IPS DF 6.9 (cell line): Measurements from ENCODE around the gene GLG1.
"Not testable (repeated sequence)": the region's sequence is repeated elsewhere in the genome, so short reads cannot be mapped to it uniquely, and the experiment has no call there.

Experiments
- DNase-seq: peaks from one replicate; pipeline ENCODE4 v3.0.0-alpha.2; 2013; ENCODE audit warnings: low read depth, low spot score
- H3K27ac ChIP-seq: one replicate; pipeline ENCODE4 v1.5.1; 2013; ENCODE audit warnings: low read length, control low read depth
- H3K27me3 ChIP-seq: 2 replicates; pipeline ENCODE4 v1.6.1; 2013; ENCODE audit warnings: mild to moderate bottlenecking, low read length; ENCODE audit not compliant: control insufficient read depth, insufficient read depth
- H3K36me3 ChIP-seq: 2 replicates; pipeline ENCODE4 v1.6.1; 2013; ENCODE audit warnings: low read length; ENCODE audit not compliant: control insufficient read depth, insufficient read depth
- H3K4me1 ChIP-seq: 2 replicates; pipeline ENCODE4 v1.6.1; 2013; ENCODE audit warnings: low read length; ENCODE audit not compliant: control insufficient read depth, insufficient read depth
- H3K4me3 ChIP-seq: 2 replicates; pipeline ENCODE4 v1.5.1; 2013; ENCODE audit warnings: mild to moderate bottlenecking, low read length
- H3K9me3 ChIP-seq: 2 replicates; pipeline ENCODE4 v1.6.1; 2013; ENCODE audit warnings: low read length, inconsistent platforms; ENCODE audit not compliant: control insufficient read depth, insufficient read depth
- WGBS: extraction: QIAGEN DNeasy Blood & Tissue Kit; methylation state at CpG from one replicate; pipeline ENCODE4 v1.1.7; 2013; ENCODE audit warnings: mixed read lengths, missing lambda C conversion rate; ENCODE audit not compliant: insufficient read length, insufficient coverage; 5-methylcytosine and 5-hydroxymethylcytosine counted together

GLG1 gene

GRCh38 chr16:74534650-74535049 is 72.3 kb downstream of the GLG1 start:
- not testable (repeated sequence) for H3K4me3 ChIP-seq, H3K9me3 ChIP-seq, H3K27me3 ChIP-seq, DNase-seq, H3K27ac ChIP-seq, H3K36me3 ChIP-seq, H3K4me1 ChIP-seq
- no CpG with 5 or more reads among the region's 4 CpGs for WGBS

DNA sequence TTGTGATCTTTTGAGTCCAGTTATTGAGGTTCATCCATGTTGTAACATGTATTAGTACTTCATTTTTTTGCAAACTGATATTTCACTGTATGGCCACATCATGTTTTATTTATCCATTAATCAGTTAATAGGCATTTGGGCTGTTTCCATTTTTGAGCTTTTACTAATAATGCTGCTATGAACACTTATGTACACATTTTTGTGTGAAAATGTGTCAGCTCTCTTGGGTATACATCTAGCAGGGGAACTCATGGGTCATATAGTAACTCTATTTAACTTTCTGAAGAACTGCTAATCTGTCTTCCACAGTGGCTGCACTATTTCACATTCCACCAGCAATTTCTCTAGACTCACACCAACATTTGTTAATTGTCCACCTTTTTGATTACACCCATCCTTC is 82.0 kb downstream of the GLG1 start:
- no peak overlapping the region for H3K4me3 ChIP-seq
- no peaks in the 10 kb centered on the region for H3K36me3 ChIP-seq
- DNase-seq = no peak
- H3K4me1 ChIP-seq = no peaks in the 10 kb centered on the region
- no peaks in the 10 kb centered on the region for H3K9me3 ChIP-seq
- no peak overlapping the region for H3K27ac ChIP-seq
- H3K27me3 ChIP-seq = no peaks in the 10 kb centered on the region

DNA sequence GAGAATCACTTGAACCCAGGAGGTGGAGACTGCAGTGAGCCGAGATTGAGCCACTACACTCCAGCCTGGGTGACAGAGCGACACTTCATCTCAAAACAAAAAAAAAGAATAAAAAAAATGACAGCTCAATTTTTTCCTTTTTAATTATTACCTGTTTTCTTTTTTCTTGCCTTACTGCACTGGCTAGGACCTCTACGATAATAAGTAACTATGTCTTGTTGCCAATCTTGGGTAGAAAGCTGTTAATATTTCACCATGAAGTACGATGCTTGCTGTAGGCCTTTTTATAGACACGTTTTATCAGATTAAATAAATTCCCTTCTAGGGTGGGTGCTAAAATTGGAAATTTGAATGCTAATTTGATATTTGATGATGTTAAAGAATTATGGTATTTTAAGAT is 82.8 kb downstream of the GLG1 start:
- Histone ChIP-seq H3K9me3 (no peaks in the 10 kb centered on the region), H3K27me3 (no peaks in the 10 kb centered on the region), H3K4me1 (no peaks in the 10 kb centered on the region), H3K27ac (no peak overlapping the region), H3K4me3 (no peak overlapping the region), H3K36me3 (no peaks in the 10 kb centered on the region)
- no CpG with 5 or more reads among the region's 5 CpGs for WGBS
- DNase-seq = no peak

DNA sequence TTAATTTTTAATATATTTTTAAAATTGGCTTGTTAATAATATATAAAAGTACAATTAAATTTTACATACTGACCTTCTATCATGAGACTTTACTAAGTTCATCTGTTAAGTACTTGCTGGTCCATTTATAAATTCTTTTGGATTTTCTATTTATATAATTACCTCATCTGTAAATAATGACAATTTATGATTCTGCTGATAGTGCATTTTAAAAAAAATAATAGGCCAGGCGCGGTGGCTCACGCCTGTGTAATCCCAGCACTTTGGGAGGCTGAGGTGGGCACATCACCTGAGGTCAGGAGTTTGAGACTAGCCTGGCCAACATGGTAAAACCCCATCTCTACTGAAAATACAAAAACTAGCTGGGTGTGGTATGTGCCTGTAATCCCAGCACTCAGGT is 83.2 kb downstream of the GLG1 start:
- no CpG with 5 or more reads among the region's 3 CpGs for WGBS
- not testable (repeated sequence) for H3K27ac ChIP-seq, H3K9me3 ChIP-seq, H3K27me3 ChIP-seq, H3K4me1 ChIP-seq, H3K4me3 ChIP-seq, H3K36me3 ChIP-seq, DNase-seq

- DNase-seq = no peak
- no peaks in the 10 kb centered on the region for H3K4me1 ChIP-seq
- no peaks in the 10 kb centered on the region for H3K9me3 ChIP-seq
- no peaks in the 10 kb centered on the region for H3K27me3 ChIP-seq
- H3K4me3 ChIP-seq = no peak overlapping the region
- H3K36me3 ChIP-seq = no peaks in the 10 kb centered on the region
- no CpG with 5 or more reads among the region's 6 CpGs for WGBS
- H3K27ac ChIP-seq = no peak overlapping the region
These were observed 84.8 kb downstream of the GLG1 start for GRCh38 chr16:74522160-74522559.

- Histone ChIP-seq H3K36me3 (no peaks in the 10 kb centered on the region), H3K27me3 (no peaks in the 10 kb centered on the region), H3K9me3 (no peaks in the 10 kb centered on the region), H3K4me1 (no peaks in the 10 kb centered on the region), H3K27ac (no peak overlapping the region), H3K4me3 (no peak overlapping the region)
- no CpG with 5 or more reads among the region's 4 CpGs for WGBS
- no peak for DNase-seq
These were observed 85.2 kb downstream of the GLG1 start for GRCh38 chr16:74521691-74522090.

DNA sequence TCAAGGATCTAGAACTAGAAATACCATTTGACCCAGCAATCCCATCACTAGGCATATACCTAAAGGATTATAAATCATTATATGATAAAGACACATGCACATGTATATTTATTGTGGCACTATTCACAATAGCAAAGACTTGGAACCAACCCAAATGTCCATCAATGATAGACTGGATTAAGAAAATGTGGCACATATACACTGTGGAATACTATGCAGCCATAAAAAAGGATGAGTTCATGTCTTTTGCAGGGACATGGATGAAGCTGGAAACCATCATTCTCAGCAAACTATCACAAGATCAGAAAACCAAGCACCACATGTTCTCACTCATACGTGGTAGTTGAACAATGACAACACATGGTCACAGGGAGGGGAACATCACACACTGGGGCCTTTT is 88.0 kb downstream of the GLG1 start:
- not testable (repeated sequence) for H3K4me3 ChIP-seq, H3K36me3 ChIP-seq, DNase-seq, H3K4me1 ChIP-seq, H3K9me3 ChIP-seq, H3K27me3 ChIP-seq, H3K27ac ChIP-seq
- WGBS = no CpG with 5 or more reads among the region's 1 CpG

DNA sequence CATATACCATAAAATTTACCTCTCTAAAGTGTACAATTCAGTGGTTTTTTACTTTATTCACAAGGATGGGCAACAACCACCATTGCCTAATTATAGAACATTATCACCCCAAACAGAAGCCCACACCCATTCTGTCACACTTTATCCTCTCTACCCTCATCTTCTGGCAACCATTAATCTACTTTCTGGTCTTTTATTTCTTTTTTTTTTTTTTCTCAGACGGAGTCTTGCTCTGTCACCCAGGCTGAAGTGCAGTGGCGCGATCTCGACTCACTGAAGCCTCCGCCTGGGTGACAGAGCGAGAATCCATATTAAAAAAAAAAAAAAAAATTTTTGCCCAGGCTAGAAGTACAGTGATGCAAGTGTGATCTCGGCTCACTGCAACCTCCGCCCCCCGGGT is 95.0 kb downstream of the GLG1 start:
- peaks cover 3% of the 10 kb centered on the region; the same call in 1 of the 2 replicates for H3K36me3 ChIP-seq
- H3K27me3 ChIP-seq = no peaks in the 10 kb centered on the region
- H3K4me3 ChIP-seq = no peak overlapping the region
- no peaks in the 10 kb centered on the region for H3K9me3 ChIP-seq
- no CpG with 5 or more reads among the region's 9 CpGs for WGBS
- H3K27ac ChIP-seq = no peak overlapping the region
- no peak for DNase-seq
- H3K4me1 ChIP-seq = no peaks in the 10 kb centered on the region

DNA sequence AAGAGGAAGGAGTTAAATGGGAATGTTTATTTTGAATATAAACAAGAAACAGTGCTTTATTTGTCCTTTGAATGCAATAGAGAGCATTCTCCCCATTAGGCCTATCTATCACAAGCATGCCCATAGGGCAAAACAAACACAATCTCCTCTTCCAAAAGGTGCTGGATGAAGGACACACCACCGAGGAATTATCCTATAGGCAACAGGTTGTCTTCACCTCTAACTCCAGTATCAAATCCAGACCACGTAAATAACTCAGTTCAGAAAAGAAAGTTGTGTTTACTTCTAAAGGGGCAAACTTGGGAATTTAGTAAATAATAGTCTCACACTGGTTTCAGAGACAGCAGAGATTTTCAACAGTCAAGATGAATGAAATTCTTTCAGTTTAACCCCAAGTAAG is 101.9 kb downstream of the GLG1 start:
- H3K27me3 ChIP-seq = no peaks in the 10 kb centered on the region
- whole genome bisulfite sequencing = no CpG with 5 or more reads among the region's 2 CpGs
- no peaks in the 10 kb centered on the region for H3K9me3 ChIP-seq
- no peak overlapping the region for H3K4me3 ChIP-seq
- DNase-seq = no peak
- peaks cover 3% of the 10 kb centered on the region; the same call in 1 of the 2 replicates for H3K36me3 ChIP-seq
- H3K27ac ChIP-seq = no peak overlapping the region
- H3K4me1 ChIP-seq = no peaks in the 10 kb centered on the region

DNA sequence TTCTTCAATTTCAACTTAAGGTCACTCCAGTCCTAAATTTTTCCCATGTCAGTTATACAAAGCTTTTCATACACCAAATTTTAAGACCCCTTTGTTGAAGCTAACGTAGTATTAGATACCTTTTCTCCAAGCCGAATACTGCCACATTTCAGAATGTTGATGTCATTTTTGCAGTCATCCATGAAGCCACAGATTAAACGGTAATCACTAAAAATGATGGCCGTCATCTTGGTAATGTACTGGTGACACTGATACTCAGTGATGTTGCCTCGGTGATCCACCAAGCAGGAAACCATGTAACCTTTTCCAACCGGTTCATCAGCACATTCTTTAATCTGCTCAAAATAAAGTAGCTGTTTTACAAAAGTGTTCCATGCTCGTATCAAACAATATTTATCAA is 103.5 kb downstream of the GLG1 start:
- WGBS = no CpG with 5 or more reads among the region's 7 CpGs
- DNase-seq = no peak

GRCh38 chr16:74501484-74502478 is 105.1 kb downstream of the GLG1 start:
- WGBS = no CpG with 5 or more reads among the region's 7 CpGs
- Histone ChIP-seq H3K4me1 (no peaks in the 10 kb centered on the region), H3K36me3 (no peaks in the 10 kb centered on the region; the same call in 1 of the 2 replicates), H3K27me3 (no peaks in the 10 kb centered on the region), H3K27ac (no peak overlapping the region), H3K9me3 (no peaks in the 10 kb centered on the region), H3K4me3 (no peak overlapping the region)
- no peak for DNase-seq

More for the DNA sequence above, 103.5 kb downstream of the GLG1 start:
- no peak overlapping the region for H3K27ac ChIP-seq
- peaks cover 2% of the 10 kb centered on the region; the same call in 1 of the 2 replicates for H3K36me3 ChIP-seq
- H3K9me3 ChIP-seq = no peaks in the 10 kb centered on the region
- H3K4me1 ChIP-seq = no peaks in the 10 kb centered on the region
- H3K27me3 ChIP-seq = no peaks in the 10 kb centered on the region
- no peak overlapping the region for H3K4me3 ChIP-seq
